T-helper 2 cell treated with Interferon-gamma antibody and Interleukin-4, amounts not matched to agents 5 μg/mL and 100 μg/mL, for 36 hours (primary cell): ENCODE measurements around the gene CS.

Experiments
- DNase-seq: peaks from one replicate; pipeline ENCODE4 v3.0.0; 2021; ENCODE audit warnings: low spot score
- H3K27ac Mint-ChIP-seq: one replicate; pipeline ENCODE4 v1.8.0; 2021; ENCODE audit warnings: mild to moderate bottlenecking, mixed read lengths
- H3K27me3 Mint-ChIP-seq: one replicate; pipeline ENCODE4 v1.8.0; 2021; ENCODE audit warnings: low read depth, mixed read lengths
- H3K36me3 Mint-ChIP-seq: one replicate; pipeline ENCODE4 v1.8.0; 2021; ENCODE audit warnings: low read depth, mixed read lengths
- H3K4me1 Mint-ChIP-seq: one replicate; pipeline ENCODE4 v1.8.0; 2021; ENCODE audit warnings: low read depth, mixed read lengths
- H3K4me3 Mint-ChIP-seq: one replicate; pipeline ENCODE4 v1.8.0; 2022; ENCODE audit warnings: mild to moderate bottlenecking, moderate library complexity, mixed read lengths
- H3K9me3 Mint-ChIP-seq: one replicate; pipeline ENCODE4 v1.8.0; 2021; ENCODE audit warnings: mixed read lengths

Gene CS

DNA sequence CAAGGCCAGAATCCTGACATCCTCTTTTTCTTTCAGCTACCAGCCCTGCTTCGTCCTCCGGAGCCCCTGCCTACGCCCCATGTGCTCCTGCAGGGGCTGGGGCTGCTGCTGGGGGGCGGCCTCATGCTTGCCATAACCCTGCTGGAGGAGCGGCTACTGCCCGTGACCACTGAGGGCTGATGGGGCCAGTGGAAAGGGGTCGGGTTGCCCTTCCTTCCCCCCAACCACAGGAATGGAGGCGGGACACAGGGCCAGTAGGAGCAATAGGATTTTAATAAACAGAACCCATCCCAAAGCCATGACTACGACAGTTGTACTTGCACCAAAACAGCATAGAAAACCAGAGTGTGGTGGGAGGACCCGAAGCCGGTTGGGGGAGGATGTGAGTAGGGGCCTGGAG, 62.6 kb downstream of the CS start:
- no peak overlapping the region for H3K4me3 Mint-ChIP-seq
- no peak for DNase-seq
- H3K4me1 Mint-ChIP-seq: peaks cover under 1% of the 10 kb centered on the region
- H3K27ac Mint-ChIP-seq: no peak overlapping the region
- H3K9me3 Mint-ChIP-seq: no peaks in the 10 kb centered on the region
- no peaks in the 10 kb centered on the region for H3K27me3 Mint-ChIP-seq
- peaks cover 19% of the 10 kb centered on the region for H3K36me3 Mint-ChIP-seq

DNA sequence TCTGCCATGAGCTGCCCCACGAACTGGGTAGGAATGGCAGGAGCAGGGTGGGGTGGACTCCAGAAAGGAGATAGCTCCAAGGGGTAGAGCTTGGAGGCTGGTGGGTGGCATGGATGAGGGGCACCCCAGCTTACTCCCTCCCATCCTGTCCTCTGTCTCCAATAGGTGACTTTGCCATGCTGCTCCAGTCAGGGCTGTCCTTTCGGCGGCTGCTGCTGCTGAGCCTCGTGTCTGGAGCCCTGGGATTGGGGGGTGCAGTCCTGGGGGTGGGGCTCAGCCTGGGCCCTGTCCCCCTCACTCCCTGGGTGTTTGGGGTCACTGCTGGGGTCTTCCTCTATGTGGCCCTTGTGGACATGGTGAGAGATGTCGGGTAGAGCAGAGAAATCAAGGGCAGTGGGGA, 63.1 kb downstream of the CS start:
- no peaks in the 10 kb centered on the region for H3K4me1 Mint-ChIP-seq
- H3K4me3 Mint-ChIP-seq: no peak overlapping the region
- peaks cover 14% of the 10 kb centered on the region for H3K36me3 Mint-ChIP-seq
- H3K27me3 Mint-ChIP-seq: no peaks in the 10 kb centered on the region
- no peak overlapping the region for H3K27ac Mint-ChIP-seq
- no peaks in the 10 kb centered on the region for H3K9me3 Mint-ChIP-seq
- no peak for DNase-seq

DNA sequence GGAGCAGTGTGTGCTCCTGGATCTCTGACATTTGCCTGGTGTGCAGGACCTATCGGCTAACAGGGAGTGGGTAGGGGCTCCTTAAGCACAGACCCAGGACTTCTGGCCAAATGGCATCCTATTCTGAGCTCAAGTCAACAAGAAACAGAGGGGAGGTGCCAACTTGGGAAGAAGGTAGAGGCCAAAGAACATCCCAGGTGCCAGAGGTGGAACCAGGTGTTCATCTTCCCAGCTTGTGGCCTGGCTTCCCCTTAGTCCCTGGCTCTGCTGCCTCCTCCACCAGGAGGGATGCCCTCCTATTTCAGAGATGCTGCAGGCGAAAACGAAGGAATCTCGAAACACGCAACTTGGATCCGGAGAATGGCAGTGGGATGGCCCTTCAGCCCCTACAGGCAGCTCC, 64.0 kb downstream of the CS start:
- H3K9me3 Mint-ChIP-seq: no peaks in the 10 kb centered on the region
- no peak for DNase-seq
- no peaks in the 10 kb centered on the region for H3K4me1 Mint-ChIP-seq
- no peak overlapping the region for H3K4me3 Mint-ChIP-seq
- H3K27ac Mint-ChIP-seq: no peak overlapping the region
- peaks cover 8% of the 10 kb centered on the region for H3K36me3 Mint-ChIP-seq
- H3K27me3 Mint-ChIP-seq: no peaks in the 10 kb centered on the region

DNA sequence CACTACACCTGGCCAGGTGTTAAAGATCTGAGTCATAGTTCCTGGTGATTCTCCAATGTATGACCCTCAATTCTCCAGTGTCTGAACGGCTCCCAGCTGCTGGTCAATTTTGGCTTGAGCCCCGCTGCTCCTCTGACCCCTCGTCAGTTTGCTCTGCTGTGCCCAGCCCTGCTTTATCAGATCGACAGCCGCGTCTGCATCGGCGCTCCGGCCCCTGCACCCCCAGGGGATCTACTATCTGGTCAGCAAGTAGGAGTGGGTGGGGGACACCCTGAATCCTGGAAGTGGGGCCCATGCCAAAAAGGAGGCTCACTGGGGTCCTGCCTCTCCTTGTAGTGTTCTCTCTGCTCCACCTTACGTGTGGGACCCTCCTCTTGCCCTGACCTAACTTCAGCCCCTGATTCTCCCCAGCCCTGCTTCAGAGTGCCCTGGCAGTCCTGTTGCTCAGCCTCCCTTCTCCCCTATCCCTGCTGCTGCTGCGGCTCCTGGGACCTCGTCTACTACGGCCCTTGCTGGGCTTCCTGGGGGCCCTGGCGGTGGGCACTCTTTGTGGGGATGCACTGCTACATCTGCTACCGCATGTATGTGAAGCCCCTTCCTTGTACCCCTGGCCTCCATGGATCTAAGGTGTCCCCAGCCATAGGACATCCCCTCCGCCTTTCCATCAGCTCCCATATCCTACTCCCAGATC, 65.2 kb downstream of the CS start:
- Mint-ChIP-seq H3K36me3 (peaks cover 5% of the 10 kb centered on the region), H3K27me3 (no peaks in the 10 kb centered on the region), H3K4me3 (no peak overlapping the region), H3K4me1 (no peaks in the 10 kb centered on the region), H3K27ac (no peak overlapping the region), H3K9me3 (no peaks in the 10 kb centered on the region)
- DNase-seq: no peak

DNA sequence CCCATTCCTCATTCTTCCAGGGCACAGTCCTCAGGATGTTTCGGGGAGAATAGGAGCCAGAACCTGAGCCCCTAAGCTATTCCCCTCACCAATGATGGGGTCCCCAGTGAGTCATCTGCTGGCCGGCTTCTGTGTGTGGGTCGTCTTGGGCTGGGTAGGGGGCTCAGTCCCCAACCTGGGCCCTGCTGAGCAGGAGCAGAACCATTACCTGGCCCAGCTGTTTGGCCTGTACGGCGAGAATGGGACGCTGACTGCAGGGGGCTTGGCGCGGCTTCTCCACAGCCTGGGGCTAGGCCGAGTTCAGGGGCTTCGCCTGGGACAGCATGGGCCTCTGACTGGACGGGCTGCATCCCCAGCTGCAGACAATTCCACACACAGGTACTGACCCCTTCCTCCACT, 68.9 kb downstream of the CS start:
- H3K36me3 Mint-ChIP-seq: peaks cover 4% of the 10 kb centered on the region
- H3K9me3 Mint-ChIP-seq: no peaks in the 10 kb centered on the region
- DNase-seq: no peak
- no peak overlapping the region for H3K27ac Mint-ChIP-seq
- no peaks in the 10 kb centered on the region for H3K27me3 Mint-ChIP-seq
- H3K4me3 Mint-ChIP-seq: no peak overlapping the region
- peaks cover 2% of the 10 kb centered on the region for H3K4me1 Mint-ChIP-seq

DNA sequence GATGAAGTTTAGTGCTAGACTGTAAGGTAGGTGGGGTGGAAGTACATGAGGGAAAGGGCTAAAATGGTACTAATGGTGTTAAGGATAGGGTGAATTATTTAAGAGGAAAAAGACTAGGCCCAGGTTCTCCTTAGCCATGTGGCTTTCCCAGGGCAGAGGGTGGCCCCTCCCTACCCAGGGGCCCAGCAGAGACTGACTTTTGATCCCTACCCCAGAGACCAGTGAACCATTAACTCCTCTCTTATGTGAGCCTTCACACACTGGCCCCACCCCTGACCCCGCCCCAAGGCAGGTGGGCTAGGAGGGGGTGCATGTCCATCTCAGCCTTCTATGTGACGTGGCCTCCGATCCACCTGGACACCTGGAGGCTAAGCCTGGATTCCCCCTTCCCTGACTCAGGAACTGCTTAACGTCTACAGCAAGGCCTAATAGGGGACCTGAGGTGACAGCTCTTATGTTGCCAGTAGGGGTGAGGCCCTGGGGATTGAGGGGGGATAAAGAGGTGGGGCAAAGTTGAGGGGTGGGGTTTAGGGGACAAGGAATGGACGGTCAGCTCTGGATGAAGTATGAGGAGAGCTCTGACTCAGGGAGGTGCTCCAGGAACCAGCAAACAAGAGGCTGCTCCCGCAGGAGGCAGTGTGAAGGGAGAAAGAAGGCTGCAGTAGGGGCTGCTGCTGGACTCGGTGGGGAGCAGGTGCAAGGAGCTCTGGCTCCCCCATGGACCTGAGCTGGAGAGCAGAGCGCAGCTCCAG, 69.5 kb downstream of the CS start:
- DNase-seq: no peak
- H3K27ac Mint-ChIP-seq: no peak overlapping the region
- peaks cover 3% of the 10 kb centered on the region for H3K4me1 Mint-ChIP-seq
- H3K4me3 Mint-ChIP-seq: no peak overlapping the region
- no peaks in the 10 kb centered on the region for H3K9me3 Mint-ChIP-seq
- no peaks in the 10 kb centered on the region for H3K27me3 Mint-ChIP-seq
- peaks cover 6% of the 10 kb centered on the region for H3K36me3 Mint-ChIP-seq

DNA sequence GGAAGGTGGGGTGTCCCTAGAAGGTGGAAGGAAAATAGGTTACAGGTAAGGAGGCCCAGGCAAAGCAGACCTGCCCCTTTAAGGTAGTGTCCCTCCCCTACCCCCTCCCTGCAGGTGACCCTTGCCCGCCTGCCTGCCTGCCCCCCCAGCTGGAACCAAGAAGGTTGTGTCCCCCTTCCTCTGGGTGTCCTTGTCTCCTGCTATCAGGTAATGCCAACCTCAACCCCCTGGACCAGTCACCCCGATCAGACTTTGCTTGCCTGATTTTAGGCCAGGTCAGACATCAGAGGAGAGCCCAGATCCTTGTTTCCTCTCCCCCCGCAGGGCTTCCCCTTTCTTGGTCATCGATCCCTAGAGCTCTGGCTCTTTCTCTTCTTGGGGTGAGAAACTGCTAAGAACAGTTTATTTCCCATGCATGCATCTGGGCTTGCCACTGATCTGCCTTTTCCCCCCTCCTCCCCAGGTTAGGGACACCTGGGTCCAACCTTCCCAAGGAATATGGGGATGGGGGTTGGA, 70.2 kb downstream of the CS start, which contains the start of gene SLC39A5:
SLC39A5 (plus strand) TSS at position 136 of the 516 bp plus-strand sequence. CDS start 1,224 bp downstream, outside the sequence.
- Mint-ChIP-seq H3K27me3 (no peaks in the 10 kb centered on the region), H3K27ac (no peak within 1 kb of the TSS), H3K36me3 (peaks cover 8% of the 10 kb centered on the region), H3K9me3 (no peaks in the 10 kb centered on the region), H3K4me3 (no peak within 1 kb of the TSS), H3K4me1 (peaks cover 9% of the 10 kb centered on the region)
- no peak for DNase-seq

DNA sequence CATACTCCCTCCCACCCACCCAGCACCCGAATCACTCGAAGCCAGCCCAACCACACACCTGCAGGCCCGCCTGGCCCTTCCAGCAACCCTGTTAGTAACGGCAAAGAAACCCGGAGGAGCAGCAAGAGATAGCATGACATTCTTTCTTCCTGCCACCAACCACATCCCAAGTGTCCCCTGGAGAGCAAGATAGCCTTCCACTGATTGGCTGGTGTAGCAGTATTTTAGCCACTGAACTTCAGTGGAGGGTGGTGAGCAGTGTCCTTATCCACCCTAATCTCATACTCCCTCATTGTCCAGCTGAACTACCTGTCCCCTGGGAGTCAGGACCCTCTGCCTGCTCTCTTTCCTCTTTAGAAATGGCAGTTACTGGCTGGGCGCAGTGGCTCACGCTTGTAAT, 71.0 kb downstream of the CS start:
- Mint-ChIP-seq H3K27me3 (no peaks in the 10 kb centered on the region), H3K4me1 (peaks cover 13% of the 10 kb centered on the region), H3K9me3 (no peaks in the 10 kb centered on the region), H3K27ac (no peak overlapping the region), H3K36me3 (peaks cover 8% of the 10 kb centered on the region), H3K4me3 (no peak overlapping the region)
- no peak for DNase-seq

DNA sequence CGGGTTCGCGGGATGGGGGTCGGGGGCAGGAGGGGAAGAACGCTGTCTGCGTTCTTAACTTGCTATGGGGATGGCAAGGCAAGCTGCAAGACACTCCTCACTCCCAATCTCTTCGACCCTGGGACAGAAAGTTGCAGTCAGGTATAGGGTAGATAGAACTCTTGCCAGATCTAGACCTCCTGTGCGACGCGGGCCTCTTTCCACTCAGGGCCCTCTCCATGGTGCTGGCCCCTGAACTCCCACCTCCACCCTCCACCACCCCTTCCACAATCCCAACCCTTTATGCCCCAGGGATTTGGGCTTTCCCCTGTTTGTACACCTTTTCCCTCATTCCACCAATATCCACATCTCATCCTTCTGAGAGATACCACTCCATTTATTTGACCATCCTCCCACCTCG, 75.2 kb downstream of the CS start:
- DNase-seq: no peak
- Mint-ChIP-seq H3K4me3 (peak overlapping the region; percentile 100), H3K36me3 (peaks cover 8% of the 10 kb centered on the region), H3K27ac (peak overlapping the region; percentile 70), H3K9me3 (no peaks in the 10 kb centered on the region), H3K4me1 (peaks cover 40% of the 10 kb centered on the region), H3K27me3 (no peaks in the 10 kb centered on the region)

DNA sequence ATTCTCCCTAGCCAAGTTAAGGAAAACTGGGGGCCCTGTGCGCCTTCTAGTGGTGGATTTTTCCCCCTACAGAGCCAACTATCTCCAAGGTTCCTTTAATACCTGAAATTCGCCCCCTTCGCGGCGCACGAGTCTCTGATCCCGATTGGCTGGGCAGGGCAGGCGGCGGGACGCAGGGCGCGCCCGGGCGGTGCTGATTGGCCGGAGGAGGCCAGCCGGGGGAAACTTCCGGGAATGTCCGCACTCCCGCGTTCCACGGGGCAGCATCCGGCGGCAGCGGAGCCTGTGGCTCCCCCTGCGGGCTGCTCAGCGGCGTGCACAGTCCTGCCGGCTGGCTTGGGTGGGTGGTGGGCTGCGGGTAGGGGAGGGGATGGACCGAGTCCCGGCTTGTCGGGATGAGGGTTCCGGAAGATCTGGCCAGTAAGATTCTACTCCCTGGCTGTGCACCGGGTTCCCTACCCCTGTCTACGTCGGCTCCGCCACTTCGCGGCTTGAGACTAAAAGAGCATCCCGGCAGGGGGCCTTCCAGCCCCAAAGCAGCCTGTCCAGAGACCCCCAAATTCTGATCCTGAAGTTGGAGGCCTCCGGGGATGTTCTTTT, 75.9 kb downstream of the CS start, which contains the start of gene NABP2:
NABP2 (plus strand) TSS at position 241 of the 600 bp plus-strand sequence. CDS start 515 bp downstream, outside the sequence.
- DNase-seq: peak; percentile 97
- Mint-ChIP-seq H3K36me3 (peaks cover 8% of the 10 kb centered on the region), H3K4me3 (peak within 1 kb of the TSS; percentile 100), H3K4me1 (peaks cover 40% of the 10 kb centered on the region), H3K27ac (peak within 1 kb of the TSS; percentile 70), H3K9me3 (no peaks in the 10 kb centered on the region), H3K27me3 (no peaks in the 10 kb centered on the region)

DNA sequence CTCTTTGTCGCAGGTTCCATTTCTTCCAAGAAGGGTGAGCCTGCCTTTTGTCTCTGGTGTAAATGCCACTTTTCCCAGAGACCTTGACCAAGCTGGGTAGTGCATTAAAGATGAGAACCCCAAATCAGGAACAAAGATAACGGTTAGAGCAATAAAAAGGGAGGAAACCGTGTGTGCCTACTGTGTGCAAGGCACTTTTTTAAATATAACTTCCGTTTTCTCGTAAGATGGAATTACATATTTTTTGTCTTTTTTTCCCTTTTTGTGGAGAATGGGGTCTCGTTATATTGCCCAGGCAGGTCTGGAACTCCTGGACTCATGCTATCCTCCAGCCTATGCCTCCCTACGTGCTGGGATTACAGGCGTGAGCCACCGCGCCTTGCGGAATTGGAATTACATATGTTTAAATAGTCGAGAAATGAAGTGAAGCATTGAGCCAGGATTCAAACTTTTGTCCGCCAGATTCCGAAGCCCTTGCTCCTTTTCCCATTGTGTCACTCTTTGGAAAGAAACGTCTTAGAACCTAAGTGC, 76.5 kb downstream of the CS start:
- Mint-ChIP-seq H3K4me1 (peaks cover 40% of the 10 kb centered on the region), H3K27me3 (no peaks in the 10 kb centered on the region), H3K4me3 (peak overlapping the region; percentile 100), H3K9me3 (no peaks in the 10 kb centered on the region), H3K27ac (peak overlapping the region; percentile 55), H3K36me3 (peaks cover 8% of the 10 kb centered on the region)
- DNase-seq: no peak

DNA sequence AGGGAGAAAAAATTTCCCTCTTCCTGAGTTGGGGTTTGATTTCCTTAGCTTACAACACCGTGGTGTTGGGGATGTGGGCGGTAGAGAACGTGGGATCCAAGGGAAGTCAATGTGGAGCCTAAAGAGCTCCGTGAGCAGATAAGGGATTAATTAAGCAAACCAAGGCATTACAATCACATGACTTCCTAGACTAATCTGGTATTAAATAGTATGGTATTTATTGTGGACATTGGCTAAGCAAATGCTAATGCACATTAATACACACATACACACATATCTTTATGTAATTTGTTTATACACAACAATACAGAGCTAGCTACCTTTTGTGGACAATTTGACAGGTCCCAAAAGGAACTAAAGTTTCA, 77.6 kb downstream of the CS start:
- peaks cover 40% of the 10 kb centered on the region for H3K4me1 Mint-ChIP-seq
- H3K4me3 Mint-ChIP-seq: peak overlapping the region; percentile 100
- peaks cover 8% of the 10 kb centered on the region for H3K36me3 Mint-ChIP-seq
- DNase-seq: no peak
- H3K27me3 Mint-ChIP-seq: no peaks in the 10 kb centered on the region
- H3K27ac Mint-ChIP-seq: peak overlapping the region; percentile 97
- H3K9me3 Mint-ChIP-seq: no peaks in the 10 kb centered on the region

DNA sequence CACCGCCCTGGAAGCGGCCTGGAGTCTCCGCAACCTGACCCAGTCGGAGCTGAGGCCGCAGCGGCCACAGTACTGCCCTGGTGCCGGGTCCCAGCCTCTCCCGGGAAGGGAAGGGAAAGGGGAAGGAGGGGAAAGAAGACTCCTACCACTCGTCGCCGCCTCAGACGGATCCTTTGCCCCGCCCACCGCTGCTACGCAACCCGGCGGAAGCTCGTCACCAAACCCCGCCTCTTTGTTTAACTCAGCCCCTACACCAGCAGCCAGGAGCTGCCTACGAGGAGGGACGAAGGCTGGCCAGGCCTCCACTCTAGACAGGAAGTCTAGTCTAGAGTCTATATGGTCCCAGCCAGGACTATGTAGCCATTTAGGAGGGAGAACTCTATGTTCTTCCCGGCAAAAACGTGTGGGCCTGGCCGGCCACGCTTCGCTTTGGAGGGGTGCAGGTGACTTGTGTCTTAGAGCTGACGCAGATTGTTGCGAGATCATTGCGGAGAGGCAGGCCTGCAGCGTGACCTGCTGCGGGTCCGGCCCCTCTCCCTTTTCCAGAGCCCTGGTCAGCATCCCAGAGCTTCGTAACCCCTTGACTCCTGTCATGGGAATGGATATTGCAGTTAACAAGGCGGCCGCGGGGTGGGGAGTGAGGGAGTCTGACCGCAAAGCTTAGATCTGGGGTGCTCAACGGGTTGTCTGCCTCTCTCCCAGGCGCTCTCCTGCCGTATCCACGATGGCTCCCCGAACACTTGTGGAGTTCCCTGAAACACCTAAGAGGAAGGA, 78.2 kb downstream of the CS start, which contains the start of gene RNF41:
RNF41 (minus strand) TSS at position 166 of the 774 bp plus-strand sequence. CDS start 7,875 bp downstream, outside the sequence.
- Mint-ChIP-seq H3K4me3 (peak within 1 kb of the TSS; percentile 100), H3K27me3 (no peaks in the 10 kb centered on the region), H3K27ac (peak within 1 kb of the TSS; percentile 97), H3K4me1 (peaks cover 40% of the 10 kb centered on the region), H3K36me3 (peaks cover 6% of the 10 kb centered on the region), H3K9me3 (no peaks in the 10 kb centered on the region)
- peak; percentile 90 for DNase-seq
